ENCODE data around the gene IGFALS.

GRCh38 chr16:1766231-1766630, 27.3 kb downstream of the IGFALS start:
- no peak for TF ChIP-seq CTCF (IDR thresholded peaks at IDR 0.05; ENCODE audit: insufficient read depth, low read length, poor library complexity, severe bottlenecking)
- TF ChIP-seq EZH2phosphoT487 (conservative IDR thresholded peaks at IDR 0.05; ENCODE audit: low read length) = no peak
